IPS-18c (cell line): ENCODE measurements around the gene LYPD5.

Source experiments
- H3K4me3 ChIP-seq: 2 replicates; pipeline ENCODE4 v1.7.0; 2013; ENCODE audit warnings: low read depth, mild to moderate bottlenecking, low read length, moderate library complexity; ENCODE audit not compliant: insufficient read depth
- H3K9me3 ChIP-seq: one replicate; pipeline ENCODE4 v1.6.1; 2013; ENCODE audit warnings: mild to moderate bottlenecking, low read length, moderate library complexity; ENCODE audit not compliant: control insufficient read depth, insufficient read depth

Gene LYPD5

GRCh38 chr19:43748205-43748594 lies 54.0 kb downstream of the LYPD5 start:
- no peak overlapping the region for H3K4me3 ChIP-seq
- no peaks in the 10 kb centered on the region for H3K9me3 ChIP-seq

- no peak overlapping the region for H3K4me3 ChIP-seq
- H3K9me3 ChIP-seq, result no peaks in the 10 kb centered on the region
These were observed 54.6 kb downstream of the LYPD5 start for GRCh38 chr19:43747557-43748204.
